MV-4-11 (cell line): ENCODE measurements around the gene FABP6.

Source experiments
- DNase-seq: peaks from one replicate; lab custom pipeline; 2025; lab: John Stamatoyannopoulos, UW

Gene FABP6

GRCh38 chr5:160262151-160263074, 33.1 kb downstream of the FABP6 start:
- DNase-seq: peak; percentile 14

- no peak for DNase-seq
These were observed 34.1 kb downstream of the FABP6 start for GRCh38 chr5:160263326-160263855.

- DNase-seq: no peak
These were observed 36.7 kb downstream of the FABP6 start for GRCh38 chr5:160266044-160266443.

GRCh38 chr5:160266752-160267345, 37.5 kb downstream of the FABP6 start:
- no peak for DNase-seq

GRCh38 chr5:160268121-160268520, 38.8 kb downstream of the FABP6 start:
- no peak for DNase-seq

- DNase-seq: peak; percentile 91
These were observed 39.7 kb downstream of the FABP6 start for GRCh38 chr5:160269017-160269416.

GRCh38 chr5:160270704-160271103, 41.4 kb downstream of the FABP6 start:
- no peak for DNase-seq

GRCh38 chr5:160271396-160271795, 42.1 kb downstream of the FABP6 start:
- DNase-seq: peak; percentile 20

GRCh38 chr5:160271836-160272235, 42.5 kb downstream of the FABP6 start:
- DNase-seq: no peak

GRCh38 chr5:160272264-160272663, 43.0 kb downstream of the FABP6 start:
- no peak for DNase-seq

GRCh38 chr5:160272889-160273288, 43.6 kb downstream of the FABP6 start:
- DNase-seq: no peak

- DNase-seq: no peak
These were observed 45.2 kb downstream of the FABP6 start for GRCh38 chr5:160274483-160274931.

- DNase-seq: no peak
These were observed 49.0 kb downstream of the FABP6 start for GRCh38 chr5:160278343-160278742.

- no peak for DNase-seq
These were observed 51.2 kb downstream of the FABP6 start for GRCh38 chr5:160280384-160281095.

GRCh38 chr5:160281275-160281674, 52.0 kb downstream of the FABP6 start:
- DNase-seq: no peak

GRCh38 chr5:160284291-160284873, 55.1 kb downstream of the FABP6 start:
- no peak for DNase-seq

GRCh38 chr5:160285316-160285715, 56.0 kb downstream of the FABP6 start:
- no peak for DNase-seq

- DNase-seq: no peak
These were observed 57.6 kb downstream of the FABP6 start for GRCh38 chr5:160286947-160287346.

- DNase-seq: no peak
These were observed 58.2 kb downstream of the FABP6 start for GRCh38 chr5:160287378-160288051.
